Liver (tissue), 9 donors: ENCODE data around the gene EMP1. TPM values are rescaled to one million over a fixed set of nuclear protein-coding genes. Genes with fewer than 3 reads are reported as not detected.

Source experiments
- DNase-seq: peaks from one replicate; pipeline ENCODE4 v3.0.0-alpha.2; 2017; ENCODE audit warnings: low spot score
- H3K27ac ChIP-seq, 2 donors: one replicate each; pipeline ENCODE4 v1.7.0; 2013; ENCODE audit warnings: inconsistent platforms in 2 of 2, low read length in 2 of 2, control low read depth in 1 of 2, low read depth in 1 of 2, mild to moderate bottlenecking in 1 of 2
- H3K27me3 ChIP-seq, 4 donors: one replicate each; pipeline versions ENCODE4 v1.6.1 to v1.7.0; 2013; ENCODE audit warnings: low read length in 3 of 4, inconsistent platforms in 1 of 4, mild to moderate bottlenecking in 1 of 4, moderate library complexity in 1 of 4; ENCODE audit not compliant: control insufficient read depth in 4 of 4, insufficient read depth in 4 of 4
- H3K36me3 ChIP-seq, 4 donors: one replicate each; pipeline versions ENCODE4 v1.6.1 to v1.7.0; 2013; ENCODE audit warnings: low read length in 3 of 4, mild to moderate bottlenecking in 3 of 4, low read depth in 1 of 4, moderate library complexity in 1 of 4; ENCODE audit not compliant: control insufficient read depth in 4 of 4, insufficient read depth in 3 of 4
- H3K4me1 ChIP-seq, 4 donors: one replicate each; pipeline versions ENCODE4 v1.6.1 to v1.7.0; 2013; ENCODE audit warnings: low read length in 3 of 4, mild to moderate bottlenecking in 3 of 4, moderate library complexity in 1 of 4; ENCODE audit not compliant: control insufficient read depth in 4 of 4, insufficient read depth in 4 of 4
- H3K4me3 ChIP-seq, 3 donors: one replicate each; pipeline versions ENCODE4 v1.6.1 to v1.7.0; 2013; ENCODE audit warnings: low read length in 3 of 3, control low read depth in 1 of 3, low read depth in 1 of 3, mild to moderate bottlenecking in 1 of 3
- H3K9ac ChIP-seq, 2 donors: one replicate each; pipeline ENCODE4 v1.7.0; 2013; ENCODE audit warnings: low read length in 2 of 2, mild to moderate bottlenecking in 2 of 2, moderate library complexity in 2 of 2, control low read depth in 1 of 2, low read depth in 1 of 2
- H3K9me3 ChIP-seq, 4 donors: one replicate each; pipeline versions ENCODE4 v1.6.1 to v1.7.0; 2013; ENCODE audit warnings: low read length in 3 of 4; ENCODE audit not compliant: control insufficient read depth in 4 of 4
- ATF3 ChIP-seq: IDR thresholded peaks from 2 replicates; pipeline ENCODE4 v1.6.1; 2016; ENCODE audit warnings: antibody characterized with exemption
- CTCF ChIP-seq: fragments of 150-350 bp; IDR thresholded peaks from 2 replicates; pipeline ENCODE4 v1.5.1; 2017; ENCODE audit warnings: improper control_type of control experiment, low read depth, low read length; ENCODE audit not compliant: missing input control
- EGR1 ChIP-seq, 2 donors: IDR thresholded peaks; 2 replicates each; pipeline ENCODE4 v1.6.1; 2016 to 2018; ENCODE audit warnings: antibody characterized with exemption in 2 of 2, low read depth in 2 of 2
- FOXA1 ChIP-seq: IDR thresholded peaks from 2 replicates; pipeline ENCODE4 v1.6.1; 2016; ENCODE audit warnings: antibody characterized with exemption
- FOXA2 ChIP-seq: IDR thresholded peaks from 2 replicates; pipeline ENCODE4 v1.6.1; 2016; ENCODE audit warnings: antibody characterized with exemption
- GABPA ChIP-seq, 2 donors: IDR thresholded peaks in 1 of 2; conservative IDR thresholded peaks in 1 of 2; 2 replicates each; pipeline ENCODE4 v1.6.1; 2016; ENCODE audit warnings: antibody characterized with exemption in 2 of 2, mild to moderate bottlenecking in 1 of 2, moderate library complexity in 1 of 2
- HNF4A ChIP-seq, 2 donors: conservative IDR thresholded peaks; 2 replicates each; pipeline ENCODE4 v1.6.1; 2016; ENCODE audit warnings: antibody characterized with exemption in 2 of 2, mild to moderate bottlenecking in 2 of 2
- HNF4G ChIP-seq: IDR thresholded peaks from 2 replicates; pipeline ENCODE4 v1.6.1; 2016; ENCODE audit warnings: antibody characterized with exemption
- JUND ChIP-seq, 2 donors: IDR thresholded peaks; 2 replicates each; pipeline ENCODE4 v1.6.1; 2016; ENCODE audit warnings: antibody characterized with exemption in 2 of 2
- MAX ChIP-seq: IDR thresholded peaks from 2 replicates; pipeline ENCODE4 v1.6.1; 2016; ENCODE audit warnings: antibody characterized with exemption
- NR2F2 ChIP-seq: IDR thresholded peaks from 2 replicates; pipeline ENCODE4 v1.6.1; 2016; ENCODE audit warnings: antibody characterized with exemption
- RAD21 ChIP-seq, 2 donors: IDR thresholded peaks; 2 replicates each; pipeline ENCODE4 v1.6.1; 2016; ENCODE audit warnings: antibody characterized with exemption in 2 of 2, mild to moderate bottlenecking in 2 of 2
- REST ChIP-seq: IDR thresholded peaks from 2 replicates; pipeline ENCODE4 v1.6.1; 2016; ENCODE audit warnings: antibody characterized with exemption, mild to moderate bottlenecking
- RXRA ChIP-seq, 2 donors: IDR thresholded peaks; 2 replicates each; pipeline ENCODE4 v1.6.1; 2017 to 2018; ENCODE audit warnings: antibody characterized with exemption in 2 of 2, mild to moderate bottlenecking in 1 of 2
- SP1 ChIP-seq: IDR thresholded peaks from 2 replicates; pipeline ENCODE4 v1.6.1; 2018; ENCODE audit warnings: antibody characterized with exemption, mild to moderate bottlenecking
- TAF1 ChIP-seq: conservative IDR thresholded peaks from 2 replicates; pipeline ENCODE4 v1.6.1; 2016; ENCODE audit warnings: antibody characterized with exemption, mild to moderate bottlenecking
- YY1 ChIP-seq: IDR thresholded peaks from 2 replicates; pipeline ENCODE4 v1.6.1; 2016; ENCODE audit warnings: antibody characterized with exemption, mild to moderate bottlenecking
- ZBTB33 ChIP-seq: IDR thresholded peaks from 2 replicates; pipeline ENCODE4 v1.6.1; 2016; ENCODE audit warnings: antibody characterized with exemption
- WGBS: extraction: QIAGEN DNeasy Blood & Tissue Kit; methylation state at CpG from one replicate; pipeline ENCODE4 v1.1.7; 2013; 5-methylcytosine and 5-hydroxymethylcytosine counted together
- polyA plus RNA-seq, 2 donors: library from polyadenylated mRNA; stranded (reverse) in 1 of 2; unstranded in 1 of 2; fragments of 200-250 nt in 1 of 2; fragments of >200 nt in 1 of 2; fragmentation: Nextera tagmentation in 1 of 2; extraction: Ambion mirVana in 1 of 2; gene quantifications; one replicate each; pipeline versions ENCODE4 v1.2.1 to v1.2.3, GENCODE V29; 2013 to 2015
- total RNA-seq, 2 donors: library from RNA; depleted of rRNA; stranded (reverse); fragments of >200 nt; gene quantifications; one replicate each; pipeline ENCODE4 v1.2.3, GENCODE V29; 2014
- donor health status: healthy.
- donor health status: healthy.
- donor health status: healthy.
- donor health status: healthy.
- donor health status: healthy.

Gene EMP1
- total and polyA plus RNA-seq, 4 donors = 1.6 to 5.6 (median 3.6) TPM

GRCh38 chr12:13170892-13171490 is 25.5 kb upstream of the EMP1 start:
- H3K4me3 ChIP-seq = no peak overlapping the region
- 81% methylated on average over 4 of the region's 4 CpGs for WGBS
- H3K4me1 ChIP-seq = peaks cover 0 to 6% (median 0%) of the 10 kb centered on the region in 4 donors
- H3K36me3 ChIP-seq = no peaks in the 10 kb centered on the region
- H3K9ac ChIP-seq = no peak overlapping the region
- H3K27ac ChIP-seq = no peak overlapping the region
- no peaks in the 10 kb centered on the region for H3K27me3 ChIP-seq
- TF ChIP-seq RXRA (IDR thresholded peaks at IDR 0.05) = peak in 1 of 2 donors; percentile 67
- no peak for TF ChIP-seq SP1
- peak in 1 of 2 donors; percentile 56 for TF ChIP-seq HNF4A (conservative IDR thresholded peaks at IDR 0.05)
- H3K9me3 ChIP-seq = peaks cover 0 to 2% (median 0%) of the 10 kb centered on the region in 4 donors
- no peak for DNase-seq

GRCh38 chr12:13171921-13172859 is 24.3 kb upstream of the EMP1 start:
- DNase-seq = no peak
- Histone ChIP-seq H3K27me3 (no peaks in the 10 kb centered on the region), H3K9ac (no peak overlapping the region), H3K4me3 (no peak overlapping the region), H3K4me1 (peaks cover 0 to 6% (median 0%) of the 10 kb centered on the region in 4 donors), H3K9me3 (peaks cover 0 to 2% (median 0%) of the 10 kb centered on the region in 4 donors), H3K36me3 (no peaks in the 10 kb centered on the region), H3K27ac (no peak overlapping the region)
- 84% methylated on average over 14 of the region's 14 CpGs for WGBS
- TF ChIP-seq TAF1 = no peak
- TF ChIP-seq FOXA1 = no peak
- no peak for TF ChIP-seq GABPA (IDR thresholded peaks at IDR 0.05 in 1 of 2, conservative IDR thresholded peaks at IDR 0.05 in 1 of 2)
- no peak for TF ChIP-seq MAX
- TF ChIP-seq ZBTB33 = no peak
- peak in 1 of 2 donors; percentile 70 for TF ChIP-seq RXRA (IDR thresholded peaks at IDR 0.05)
- TF ChIP-seq HNF4A (conservative IDR thresholded peaks at IDR 0.05) = peak; percentile 15 to 61
- TF ChIP-seq CTCF = no peak
- TF ChIP-seq FOXA2 = no peak
- no peak for TF ChIP-seq EGR1 (IDR thresholded peaks at IDR 0.05; ENCODE audit: low read depth in 2 of 2)
- TF ChIP-seq RAD21 (IDR thresholded peaks at IDR 0.05) = no peak
- TF ChIP-seq SP1 = no peak
- TF ChIP-seq YY1 = peak; percentile 43
- TF ChIP-seq ATF3 = no peak
- TF ChIP-seq NR2F2 = no peak
- no peak for TF ChIP-seq HNF4G
- TF ChIP-seq JUND (IDR thresholded peaks at IDR 0.05) = peak in 1 of 2 donors; percentile 41
- no peak for TF ChIP-seq REST
